ENCODE results near the gene FLT1.

The FLT1 gene

GRCh38 chr13:28337166-28338005, 157.5 kb downstream of the FLT1 start:
- DNase-seq: no peak

GRCh38 chr13:28336193-28336657, 158.7 kb downstream of the FLT1 start:
- DNase-seq: no peak

- DNase-seq: no peak
Measured at GRCh38 chr13:28333204-28333881, 161.6 kb downstream of the FLT1 start.

GRCh38 chr13:28329395-28330158, 165.4 kb downstream of the FLT1 start:
- DNase-seq: no peak

GRCh38 chr13:28328271-28328607, 166.7 kb downstream of the FLT1 start:
- no peak for DNase-seq

GRCh38 chr13:28327373-28328270, 167.3 kb downstream of the FLT1 start:
- DNase-seq: no peak

- DNase-seq: no peak
Measured at GRCh38 chr13:28326056-28326455, 168.9 kb downstream of the FLT1 start.

GRCh38 chr13:28325022-28325421, 169.9 kb downstream of the FLT1 start:
- DNase-seq: no peak

GRCh38 chr13:28324181-28324789, 170.6 kb downstream of the FLT1 start:
- DNase-seq: peak; percentile 58

GRCh38 chr13:28322256-28322905, 172.5 kb downstream of the FLT1 start:
- no peak for DNase-seq

- DNase-seq: no peak
Measured at GRCh38 chr13:28321756-28322155, 173.2 kb downstream of the FLT1 start.

GRCh38 chr13:28320884-28321574, 173.9 kb downstream of the FLT1 start:
- DNase-seq: no peak

GRCh38 chr13:28320209-28320608, 174.7 kb downstream of the FLT1 start:
- no peak for DNase-seq

- DNase-seq: no peak
Measured at GRCh38 chr13:28319528-28319927, 175.4 kb downstream of the FLT1 start.

GRCh38 chr13:28318496-28318895, 176.4 kb downstream of the FLT1 start:
- DNase-seq: no peak

GRCh38 chr13:28316836-28317235, 178.1 kb downstream of the FLT1 start:
- DNase-seq: no peak

GRCh38 chr13:28316129-28316528, 178.8 kb downstream of the FLT1 start:
- no peak for DNase-seq

- DNase-seq: no peak
Measured at GRCh38 chr13:28314879-28315278, 180.0 kb downstream of the FLT1 start.

GRCh38 chr13:28313579-28313978, 181.3 kb downstream of the FLT1 start:
- DNase-seq: no peak

GRCh38 chr13:28306325-28306724, 188.6 kb downstream of the FLT1 start:
- DNase-seq: no peak

GRCh38 chr13:28301839-28302238, 193.1 kb downstream of the FLT1 start:
- no peak for DNase-seq

Measured in activated CD8-positive, alpha-beta memory T cell treated with anti-CD3 and anti-CD28 coated beads, Interleukin-2, amount 50 U/mL, for 48 hours (primary cell).